ENCODE measurements around the gene CEP83. TPM values are rescaled to one million over a fixed set of nuclear protein-coding genes. Genes with fewer than 3 reads are reported as not detected.

CEP83 gene
- total RNA-seq, 1 experiment from 2014 or later = 19.2 TPM

DNA sequence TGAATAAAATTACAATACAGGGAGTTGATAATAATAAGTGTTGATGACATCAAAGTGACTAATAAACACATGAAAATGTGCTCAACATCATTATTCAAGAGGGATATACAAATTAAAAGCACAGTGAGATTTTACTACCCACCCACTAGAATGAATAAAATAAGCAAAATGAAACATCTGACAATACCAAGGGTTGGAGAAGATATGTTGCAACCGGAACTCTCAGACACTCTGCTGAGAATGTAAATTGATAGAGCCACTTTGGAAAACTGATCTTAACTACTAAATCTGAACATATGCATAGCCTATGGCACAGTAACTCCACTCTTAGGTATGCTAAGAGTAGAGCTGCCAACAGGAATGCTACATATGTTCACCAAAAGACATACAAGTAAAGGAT is 44.0 kb upstream of the CEP83 start:
- no peaks in the 10 kb centered on the region for H3K9me3 ChIP-seq (ENCODE audit: control insufficient read depth in 1 of 2, insufficient read depth in 1 of 2, low read depth in 1 of 2, low read length in 2 of 2)
- H3K36me3 ChIP-seq (ENCODE audit: control insufficient read depth in 1 of 2, insufficient read depth in 2 of 2, low read length in 2 of 2) = no peaks in the 10 kb centered on the region
- no peaks in the 10 kb centered on the region for H3K9me2 ChIP-seq (ENCODE audit: insufficient read depth)
- H3K9ac ChIP-seq (ENCODE audit: low read length) = no peak overlapping the region
- POLR2A ChIA-PET = no interaction called here
- no peaks in the 10 kb centered on the region for H3K79me2 ChIP-seq (ENCODE audit: insufficient read depth, low read length)
- CTCF ChIA-PET = no interaction called here
- no peaks in the 10 kb centered on the region for H3K27me3 ChIP-seq (ENCODE audit: insufficient read depth, low read length)
- H3K27ac ChIP-seq (ENCODE audit: low read depth, low read length) = no peak overlapping the region
- DNase-seq (ENCODE audit: low read depth, low spot score) (no peak), ATAC-seq (no peak)
- no TSS peak for BruUV-seq (replicated peaks)
- no peak overlapping the region for H2AFZ ChIP-seq (ENCODE audit: low read depth, low read length, poor library complexity, severe bottlenecking)
- H3K4me1 ChIP-seq (ENCODE audit: control insufficient read depth in 1 of 2, insufficient read depth in 2 of 2, low read length in 2 of 2) = no peaks in the 10 kb centered on the region
- intact Hi-C loops (cut with micrococcal nuclease) = no loop called here
- no peak overlapping the region for H3K4me2 ChIP-seq (ENCODE audit: low read length)
- H3K4me3 ChIP-seq (replicated peaks in 1 of 2; ENCODE audit: low read depth in 1 of 2, low read length in 2 of 2) = no peak overlapping the region
- no peak for TF ChIP-seq POLR2AphosphoS5 (IDR thresholded peaks at IDR 0.05; ENCODE audit: low read depth, low read length)
- TF ChIP-seq, protein P1, sequence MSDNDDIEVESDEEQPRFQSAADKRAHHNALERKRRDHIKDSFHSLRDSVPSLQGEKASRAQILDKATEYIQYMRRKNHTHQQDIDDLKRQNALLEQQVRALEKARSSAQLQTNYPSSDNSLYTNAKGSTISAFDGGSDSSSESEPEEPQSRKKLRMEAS (IDR thresholded peaks at IDR 0.05) = no peak
- TF ChIP-seq, protein P2, sequence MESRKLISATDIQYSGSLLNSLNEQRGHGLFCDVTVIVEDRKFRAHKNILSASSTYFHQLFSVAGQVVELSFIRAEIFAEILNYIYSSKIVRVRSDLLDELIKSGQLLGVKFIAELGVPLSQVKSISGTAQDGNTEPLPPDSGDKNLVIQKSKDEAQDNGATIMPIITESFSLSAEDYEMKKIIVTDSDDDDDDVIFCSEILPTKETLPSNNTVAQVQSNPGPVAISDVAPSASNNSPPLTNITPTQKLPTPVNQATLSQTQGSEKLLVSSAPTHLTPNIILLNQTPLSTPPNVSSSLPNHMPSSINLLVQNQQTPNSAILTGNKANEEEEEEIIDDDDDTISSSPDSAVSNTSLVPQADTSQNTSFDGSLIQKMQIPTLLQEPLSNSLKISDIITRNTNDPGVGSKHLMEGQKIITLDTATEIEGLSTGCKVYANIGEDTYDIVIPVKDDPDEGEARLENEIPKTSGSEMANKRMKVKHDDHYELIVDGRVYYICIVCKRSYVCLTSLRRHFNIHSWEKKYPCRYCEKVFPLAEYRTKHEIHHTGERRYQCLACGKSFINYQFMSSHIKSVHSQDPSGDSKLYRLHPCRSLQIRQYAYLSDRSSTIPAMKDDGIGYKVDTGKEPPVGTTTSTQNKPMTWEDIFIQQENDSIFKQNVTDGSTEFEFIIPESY (IDR thresholded peaks at IDR 0.05; ENCODE audit: extremely low read depth, insufficient replicate concordance, low read length) = no peak
- no peak for TF ChIP-seq ZNF274 (IDR thresholded peaks at IDR 0.05; ENCODE audit: low read depth, low read length)
- no peak for TF ChIP-seq ELF1 (IDR thresholded peaks at IDR 0.05; ENCODE audit: borderline replicate concordance, low read depth)
- TF ChIP-seq JUND (IDR thresholded peaks at IDR 0.05) = no peak
- TF ChIP-seq TCF7L2 (IDR thresholded peaks at IDR 0.05; ENCODE audit: borderline replicate concordance, extremely low read depth, insufficient read depth, insufficient read length) = no peak
- no peak for TF ChIP-seq EZH2phosphoT487 (IDR thresholded peaks at IDR 0.05; ENCODE audit: borderline replicate concordance)
- TF ChIP-seq CBX3 (IDR thresholded peaks at IDR 0.05; ENCODE audit: low read depth) = no peak
- no peak for TF ChIP-seq SIN3A (IDR thresholded peaks at IDR 0.05; ENCODE audit: low read depth)
- TF ChIP-seq, protein P3, sequence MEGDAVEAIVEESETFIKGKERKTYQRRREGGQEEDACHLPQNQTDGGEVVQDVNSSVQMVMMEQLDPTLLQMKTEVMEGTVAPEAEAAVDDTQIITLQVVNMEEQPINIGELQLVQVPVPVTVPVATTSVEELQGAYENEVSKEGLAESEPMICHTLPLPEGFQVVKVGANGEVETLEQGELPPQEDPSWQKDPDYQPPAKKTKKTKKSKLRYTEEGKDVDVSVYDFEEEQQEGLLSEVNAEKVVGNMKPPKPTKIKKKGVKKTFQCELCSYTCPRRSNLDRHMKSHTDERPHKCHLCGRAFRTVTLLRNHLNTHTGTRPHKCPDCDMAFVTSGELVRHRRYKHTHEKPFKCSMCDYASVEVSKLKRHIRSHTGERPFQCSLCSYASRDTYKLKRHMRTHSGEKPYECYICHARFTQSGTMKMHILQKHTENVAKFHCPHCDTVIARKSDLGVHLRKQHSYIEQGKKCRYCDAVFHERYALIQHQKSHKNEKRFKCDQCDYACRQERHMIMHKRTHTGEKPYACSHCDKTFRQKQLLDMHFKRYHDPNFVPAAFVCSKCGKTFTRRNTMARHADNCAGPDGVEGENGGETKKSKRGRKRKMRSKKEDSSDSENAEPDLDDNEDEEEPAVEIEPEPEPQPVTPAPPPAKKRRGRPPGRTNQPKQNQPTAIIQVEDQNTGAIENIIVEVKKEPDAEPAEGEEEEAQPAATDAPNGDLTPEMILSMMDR (IDR thresholded peaks at IDR 0.05 in 2 of 3, conservative IDR thresholded peaks at IDR 0.05 in 1 of 3; ENCODE audit: borderline replicate concordance in 1 of 3, insufficient read depth in 1 of 3, low read depth in 2 of 3, low read length in 2 of 3) = no peak
- TF ChIP-seq, protein P4, sequence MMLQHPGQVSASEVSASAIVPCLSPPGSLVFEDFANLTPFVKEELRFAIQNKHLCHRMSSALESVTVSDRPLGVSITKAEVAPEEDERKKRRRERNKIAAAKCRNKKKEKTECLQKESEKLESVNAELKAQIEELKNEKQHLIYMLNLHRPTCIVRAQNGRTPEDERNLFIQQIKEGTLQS (IDR thresholded peaks at IDR 0.05) = no peak
- TF ChIP-seq CEBPB (IDR thresholded peaks at IDR 0.05; ENCODE audit: low read depth) = no peak
- TF ChIP-seq, protein P5, sequence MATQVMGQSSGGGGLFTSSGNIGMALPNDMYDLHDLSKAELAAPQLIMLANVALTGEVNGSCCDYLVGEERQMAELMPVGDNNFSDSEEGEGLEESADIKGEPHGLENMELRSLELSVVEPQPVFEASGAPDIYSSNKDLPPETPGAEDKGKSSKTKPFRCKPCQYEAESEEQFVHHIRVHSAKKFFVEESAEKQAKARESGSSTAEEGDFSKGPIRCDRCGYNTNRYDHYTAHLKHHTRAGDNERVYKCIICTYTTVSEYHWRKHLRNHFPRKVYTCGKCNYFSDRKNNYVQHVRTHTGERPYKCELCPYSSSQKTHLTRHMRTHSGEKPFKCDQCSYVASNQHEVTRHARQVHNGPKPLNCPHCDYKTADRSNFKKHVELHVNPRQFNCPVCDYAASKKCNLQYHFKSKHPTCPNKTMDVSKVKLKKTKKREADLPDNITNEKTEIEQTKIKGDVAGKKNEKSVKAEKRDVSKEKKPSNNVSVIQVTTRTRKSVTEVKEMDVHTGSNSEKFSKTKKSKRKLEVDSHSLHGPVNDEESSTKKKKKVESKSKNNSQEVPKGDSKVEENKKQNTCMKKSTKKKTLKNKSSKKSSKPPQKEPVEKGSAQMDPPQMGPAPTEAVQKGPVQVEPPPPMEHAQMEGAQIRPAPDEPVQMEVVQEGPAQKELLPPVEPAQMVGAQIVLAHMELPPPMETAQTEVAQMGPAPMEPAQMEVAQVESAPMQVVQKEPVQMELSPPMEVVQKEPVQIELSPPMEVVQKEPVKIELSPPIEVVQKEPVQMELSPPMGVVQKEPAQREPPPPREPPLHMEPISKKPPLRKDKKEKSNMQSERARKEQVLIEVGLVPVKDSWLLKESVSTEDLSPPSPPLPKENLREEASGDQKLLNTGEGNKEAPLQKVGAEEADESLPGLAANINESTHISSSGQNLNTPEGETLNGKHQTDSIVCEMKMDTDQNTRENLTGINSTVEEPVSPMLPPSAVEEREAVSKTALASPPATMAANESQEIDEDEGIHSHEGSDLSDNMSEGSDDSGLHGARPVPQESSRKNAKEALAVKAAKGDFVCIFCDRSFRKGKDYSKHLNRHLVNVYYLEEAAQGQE (IDR thresholded peaks at IDR 0.05; ENCODE audit: low read depth) = no peak
- TF ChIP-seq EGR1 (IDR thresholded peaks at IDR 0.05; ENCODE audit: low read depth) = no peak
- no peak for TF ChIP-seq ZFX (IDR thresholded peaks at IDR 0.05)
- TF ChIP-seq SP1 (IDR thresholded peaks at IDR 0.05; ENCODE audit: low read depth) = no peak
- TF ChIP-seq SRF (IDR thresholded peaks at IDR 0.05; ENCODE audit: low read depth) = no peak
- TF ChIP-seq RAD21 (IDR thresholded peaks at IDR 0.05; ENCODE audit: low read depth) = no peak
- RAD21 ChIA-PET (ENCODE audit: low non-redundant PET in 1 of 2, low total read pairs in 2 of 2, uncharacterized antibody in 2 of 2, unreplicated experiment in 2 of 2) = no interaction called here
- H4K20me1 ChIP-seq (ENCODE audit: insufficient read depth) = no peaks in the 10 kb centered on the region

Data from HCT116 (cell line).